Naive thymus-derived CD8-positive, alpha-beta T cell (primary cell): Measurements from ENCODE around the gene AFAP1. TPM values are rescaled to one million over a fixed set of nuclear protein-coding genes. Genes with fewer than 3 reads are reported as not detected.
"Not testable (repeated sequence)": the region's sequence is repeated elsewhere in the genome, so short reads cannot be mapped to it uniquely, and the experiment has no call there.

Experiments used
- ATAC-seq, 2 donors: fragments of 150-1000 bp; cut with Tn5 transposase in 1 of 2; sonication (Bioruptor Pico), chemical (Tn5 transposase) in 1 of 2; 1 replicate in 1 of 2; 2 replicates in 1 of 2; pipeline ENCODE4 v1.10.0; 2021; ENCODE audit warnings: mild to moderate bottlenecking in 2 of 2, moderate library complexity in 2 of 2
- POLR2A ChIA-PET: fragments of 350-600 bp; sonication (Branson Sonifier 250); formaldehyde crosslinking; loops from one replicate; lab custom pipeline; 2021; ENCODE audit warnings: antibody characterized with exemption; lab: Charles Lee
- DNase-seq, 10 donors: peaks; one replicate each; pipeline versions ENCODE4 v3.0.0 to v3.0.0-alpha.2; 2020 to 2022
- H3K27ac Mint-ChIP-seq, 10 donors: one replicate each; pipeline ENCODE4 v1.8.0; 2020 to 2022; ENCODE audit warnings: mild to moderate bottlenecking in 10 of 10, mixed read lengths in 10 of 10, moderate library complexity in 4 of 10, inconsistent platforms in 1 of 10
- H3K27me3 Mint-ChIP-seq, 5 donors: one replicate each; pipeline ENCODE4 v1.8.0; 2021 to 2022; ENCODE audit warnings: mixed read lengths in 5 of 5
- H3K36me3 Mint-ChIP-seq, 3 donors: one replicate each; pipeline ENCODE4 v1.8.0; 2020 to 2022; ENCODE audit warnings: mixed read lengths in 3 of 3, mild to moderate bottlenecking in 2 of 3, inconsistent platforms in 1 of 3
- H3K4me1 Mint-ChIP-seq, 4 donors: one replicate each; pipeline ENCODE4 v1.8.0; 2021 to 2022; ENCODE audit warnings: mixed read lengths in 4 of 4
- H3K4me3 Mint-ChIP-seq, 10 donors: one replicate each; pipeline ENCODE4 v1.8.0; 2020 to 2022; ENCODE audit warnings: mild to moderate bottlenecking in 10 of 10, mixed read lengths in 10 of 10, moderate library complexity in 6 of 10, inconsistent platforms in 1 of 10
- H3K9me3 Mint-ChIP-seq, 9 donors: one replicate each; pipeline ENCODE4 v1.8.0; 2020 to 2022; ENCODE audit warnings: mixed read lengths in 9 of 9, mild to moderate bottlenecking in 3 of 9, inconsistent platforms in 1 of 9, moderate library complexity in 1 of 9
- polyA plus RNA-seq, 3 donors: library from polyadenylated mRNA; unstranded; fragments of 300-500 nt; fragmentation: Illumina TruSeq; gene quantifications; one replicate each; pipeline ENCODE4 v1.2.3, GENCODE V29; 2021
- total RNA-seq, 8 experiments: library from RNA in 2 of 8; stranded (reverse) in 2 of 8; gene quantifications; one replicate each; pipeline ENCODE4 v1.2.3 and lab custom pipeline; 2021 to 2026

AFAP1 gene
- total and polyA plus RNA-seq, 5 experiments from 2014 or later: 0.90 to 7.6 (median 3.3) TPM

GRCh38 chr4:7956270-7956808 lies 16.7 kb upstream of the AFAP1 start:
- Mint-ChIP-seq H3K27ac (no peak overlapping the region), H3K36me3 (peaks cover 0 to 14% (median under 1%) of the 10 kb centered on the region in 3 donors), H3K27me3 (peaks cover 0 to 6% (median 0%) of the 10 kb centered on the region in 5 donors), H3K4me3 (no peak overlapping the region), H3K4me1 (peaks cover 7 to 14% (median 10%) of the 10 kb centered on the region in 4 donors), H3K9me3 (peaks cover 0 to 16% (median 3%) of the 10 kb centered on the region in 9 donors)
- no peak for DNase-seq
- ATAC-seq: no peak
- POLR2A ChIA-PET: no interaction called here

DNA sequence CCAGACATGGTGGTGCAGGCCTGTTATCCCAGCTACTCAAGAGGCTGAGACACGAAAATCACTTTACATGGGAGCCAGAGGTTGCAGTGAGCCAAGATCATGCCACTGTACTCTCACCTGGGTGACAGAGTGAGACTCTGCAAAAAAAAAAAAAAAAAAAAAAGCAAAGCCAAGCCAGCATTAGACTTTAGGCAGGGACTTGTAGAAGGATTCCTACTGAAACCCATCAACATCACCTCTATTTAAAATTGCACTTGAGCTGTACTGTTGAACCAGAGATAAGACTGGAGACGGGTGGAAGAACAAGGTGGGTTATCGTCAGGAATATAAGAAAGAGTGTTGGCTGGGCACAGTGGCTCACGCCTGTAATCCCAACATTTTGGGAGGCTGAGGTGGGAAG lies 15.7 kb upstream of the AFAP1 start:
- H3K36me3 Mint-ChIP-seq: peaks cover 0 to 17% (median 2%) of the 10 kb centered on the region in 3 donors
- peaks cover 0 to 21% (median 4%) of the 10 kb centered on the region in 9 donors for H3K9me3 Mint-ChIP-seq
- ATAC-seq: no peak

GRCh38 chr4:7952615-7953014 lies 13.0 kb upstream of the AFAP1 start:
- DNase-seq: no peak
- peaks cover 0 to 21% (median 4%) of the 10 kb centered on the region in 9 donors for H3K9me3 Mint-ChIP-seq
- no peak for ATAC-seq
- peaks cover 5 to 16% (median 13%) of the 10 kb centered on the region in 4 donors for H3K4me1 Mint-ChIP-seq
- peak overlapping the region in 1 of 10 donors; percentile 21 for H3K27ac Mint-ChIP-seq
- no peak overlapping the region for H3K4me3 Mint-ChIP-seq
- peaks cover 0 to 19% (median 4%) of the 10 kb centered on the region in 5 donors for H3K27me3 Mint-ChIP-seq
- POLR2A ChIA-PET: no interaction called here
- peaks cover 0 to 17% (median 2%) of the 10 kb centered on the region in 3 donors for H3K36me3 Mint-ChIP-seq

More for the DNA sequence above, 15.7 kb upstream of the AFAP1 start:
- no peak for DNase-seq
- Mint-ChIP-seq H3K4me3 (no peak overlapping the region), H3K27ac (no peak overlapping the region), H3K4me1 (peaks cover 0 to 5% (median 2%) of the 10 kb centered on the region in 4 donors), H3K27me3 (peaks cover 0 to 6% (median 0%) of the 10 kb centered on the region in 5 donors)
- POLR2A ChIA-PET: interaction anchor here (0.7 kb wide), 1 partner anchor 1229 kb away, joined by 7 read pairs; no protein-coding TSS in a partner anchor

DNA sequence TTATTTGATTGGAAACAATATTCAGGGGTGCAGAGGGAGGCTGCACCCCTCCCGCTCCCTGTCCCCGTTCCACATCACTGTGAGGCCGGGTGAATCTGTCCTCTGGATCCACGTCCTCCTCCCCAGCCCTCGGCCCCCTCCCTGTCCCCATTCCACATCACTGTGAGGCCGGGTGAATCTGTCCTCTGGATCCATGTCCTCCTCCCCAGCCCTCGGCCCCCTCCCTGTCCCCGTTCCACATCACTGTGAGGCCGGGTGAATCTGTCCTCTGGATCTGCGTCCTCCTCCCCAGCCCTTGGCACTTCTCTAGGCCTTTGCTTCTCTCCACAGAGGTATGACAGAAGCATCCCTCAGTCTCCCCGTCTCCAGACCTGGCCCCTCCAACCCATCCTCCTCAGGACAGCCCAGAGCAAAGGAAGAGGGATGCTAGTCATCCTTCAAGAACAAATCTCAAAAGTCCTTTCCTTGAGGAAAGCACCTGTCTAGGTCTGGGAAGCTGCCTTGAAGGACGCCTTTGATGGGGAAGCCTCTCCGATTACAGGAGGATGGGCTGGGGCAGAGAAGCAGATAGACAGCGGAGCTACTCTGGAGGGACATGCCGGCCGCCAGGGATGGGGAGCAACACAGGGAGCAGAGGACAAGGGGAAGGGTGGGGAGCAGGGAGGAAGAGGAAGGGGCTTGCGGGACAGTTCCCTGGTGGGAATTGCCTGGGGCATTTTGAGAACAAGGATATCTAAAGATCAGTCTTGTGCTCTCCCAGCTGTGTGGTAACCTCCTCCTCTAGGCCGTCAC lies 10.8 kb upstream of the AFAP1 start:
- ATAC-seq: no peak
- H3K9me3 Mint-ChIP-seq: peaks cover 0 to 21% (median 4%) of the 10 kb centered on the region in 9 donors
- no peak overlapping the region for H3K27ac Mint-ChIP-seq
- POLR2A ChIA-PET: no interaction called here
- DNase-seq: no peak
- peaks cover 0 to 25% (median 4%) of the 10 kb centered on the region in 5 donors for H3K27me3 Mint-ChIP-seq
- peaks cover 5 to 16% (median 13%) of the 10 kb centered on the region in 4 donors for H3K4me1 Mint-ChIP-seq
- H3K4me3 Mint-ChIP-seq: no peak overlapping the region
- peaks cover 0 to 17% (median 2%) of the 10 kb centered on the region in 3 donors for H3K36me3 Mint-ChIP-seq

DNA sequence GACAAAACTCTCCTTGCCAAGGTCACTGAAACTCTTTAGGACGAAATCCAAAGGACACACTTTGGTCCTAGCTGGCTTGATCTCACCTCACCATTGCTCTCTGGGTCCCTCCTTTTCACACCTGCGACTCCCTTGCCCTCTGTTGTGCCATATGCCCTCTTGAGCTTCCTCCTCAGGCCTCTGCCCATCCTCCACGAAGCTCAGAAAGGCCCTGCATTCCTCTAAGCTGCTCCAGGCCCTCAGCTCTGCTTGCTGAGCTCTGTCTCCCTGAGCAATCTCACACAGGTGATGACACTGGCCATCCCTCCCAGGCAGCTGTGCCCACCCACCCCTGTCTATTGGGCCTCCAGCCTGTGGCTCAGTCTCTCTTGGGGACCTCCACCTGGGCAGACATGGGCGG lies 10.1 kb upstream of the AFAP1 start:
- peaks cover 0 to 25% (median 4%) of the 10 kb centered on the region in 5 donors for H3K27me3 Mint-ChIP-seq
- peaks cover 5 to 16% (median 13%) of the 10 kb centered on the region in 4 donors for H3K4me1 Mint-ChIP-seq
- peaks cover 0 to 21% (median 4%) of the 10 kb centered on the region in 9 donors for H3K9me3 Mint-ChIP-seq
- DNase-seq (no peak), ATAC-seq (no peak)
- H3K4me3 Mint-ChIP-seq: no peak overlapping the region
- peak overlapping the region in 2 of 10 donors; percentile 1 to 35 for H3K27ac Mint-ChIP-seq
- H3K36me3 Mint-ChIP-seq: peaks cover 0 to 17% (median 2%) of the 10 kb centered on the region in 3 donors
- POLR2A ChIA-PET: no interaction called here

- POLR2A ChIA-PET: interaction anchor here (0.9 to 1.1 kb wide), 2 partner anchors 9 to 84 kb away, joined by 3 to 4 read pairs; partner anchors contain the start of gene AFAP1
- Mint-ChIP-seq H3K27ac (peak overlapping the region in 4 of 10 donors; percentile 4 to 70 (median 21)), H3K36me3 (peaks cover 0 to 16% (median 2%) of the 10 kb centered on the region in 3 donors), H3K4me1 (peaks cover 5 to 16% (median 13%) of the 10 kb centered on the region in 4 donors), H3K9me3 (peaks cover 0 to 19% (median 2%) of the 10 kb centered on the region in 9 donors), H3K27me3 (peaks cover 0 to 25% (median 4%) of the 10 kb centered on the region in 5 donors), H3K4me3 (peak overlapping the region in 2 of 10 donors; percentile 19 to 30)
- DNase-seq (peak in 4 of 10 donors; percentile 11 to 46 (median 34)), ATAC-seq (peak; percentile 82 to 98)
These were observed 8.3 kb upstream of the AFAP1 start for GRCh38 chr4:7947927-7948326.

DNA sequence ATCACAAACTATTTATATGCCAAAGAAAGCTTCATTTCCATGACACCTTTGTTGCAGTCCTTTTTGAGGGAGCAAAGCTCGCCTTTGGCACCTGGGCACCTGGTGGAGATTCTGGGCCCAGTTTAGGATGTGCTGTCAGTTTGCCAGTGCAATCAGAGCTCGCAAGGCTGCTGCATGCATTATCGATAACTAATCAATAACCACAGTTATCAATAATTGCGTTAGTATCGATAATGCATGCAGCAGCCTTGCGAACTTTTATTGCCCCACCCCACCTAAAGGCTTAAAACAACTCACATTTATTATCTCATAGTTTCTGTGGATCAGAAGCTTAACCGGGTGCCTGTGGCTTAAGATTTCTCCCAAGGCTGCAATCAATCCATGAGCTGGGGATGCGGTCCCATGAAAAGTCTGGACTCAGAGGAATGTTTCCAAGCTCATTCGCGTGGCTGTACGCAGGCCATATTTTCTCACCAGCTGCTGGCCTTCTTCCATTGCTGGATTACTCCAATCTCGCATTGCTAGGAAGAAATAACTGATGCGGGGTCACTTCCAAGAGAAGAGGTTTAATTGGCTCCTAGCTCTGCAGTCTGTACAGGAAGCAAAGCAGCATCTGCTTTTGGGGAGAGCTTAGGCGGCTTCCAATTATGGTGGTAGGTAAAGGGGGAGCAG lies 6.2 kb upstream of the AFAP1 start:
- POLR2A ChIA-PET: no interaction called here
- Mint-ChIP-seq H3K36me3 (no peaks in the 10 kb centered on the region), H3K4me1 (peaks cover 6 to 16% (median 14%) of the 10 kb centered on the region in 4 donors), H3K4me3 (no peak overlapping the region), H3K27me3 (peaks cover 0 to 25% (median 4%) of the 10 kb centered on the region in 5 donors), H3K27ac (peak overlapping the region in 1 of 10 donors; percentile 50), H3K9me3 (peaks cover 0 to 4% (median 0%) of the 10 kb centered on the region in 9 donors)
- DNase-seq (no peak), ATAC-seq (no peak)

DNA sequence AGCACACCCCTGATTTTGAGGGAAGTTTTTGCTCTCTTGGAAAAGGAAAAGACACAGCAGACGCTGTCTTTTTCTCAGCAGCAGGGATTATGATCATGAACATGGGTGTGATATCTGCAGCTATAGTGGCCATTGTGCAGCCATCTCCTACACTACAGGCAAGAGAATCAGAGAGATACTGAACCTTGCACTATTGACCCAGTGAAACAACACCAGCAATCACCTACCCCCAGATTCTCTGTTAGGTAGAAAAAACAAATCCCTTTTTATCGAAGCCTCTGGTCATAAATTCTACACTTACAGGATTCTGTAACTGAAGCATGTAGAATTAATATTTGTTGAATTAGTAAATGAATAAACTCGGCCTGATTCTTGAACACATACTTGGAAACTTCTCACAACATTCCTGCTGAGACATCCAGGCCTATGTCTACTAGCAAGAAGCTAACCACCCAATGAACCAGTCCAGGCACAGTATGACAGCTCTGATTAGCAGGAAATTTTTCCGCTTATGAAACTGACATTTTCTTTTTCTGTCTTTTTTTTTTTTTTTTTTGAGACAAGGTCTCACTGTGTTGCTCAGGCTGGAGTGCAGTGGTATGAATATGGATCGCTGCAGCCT lies 5.0 kb upstream of the AFAP1 start:
- H3K36me3 Mint-ChIP-seq: no peaks in the 10 kb centered on the region
- peaks cover 0 to 25% (median 0%) of the 10 kb centered on the region in 5 donors for H3K27me3 Mint-ChIP-seq
- H3K4me3 Mint-ChIP-seq: no peak overlapping the region
- no peak for DNase-seq
- POLR2A ChIA-PET: interaction anchor here (0.6 kb wide), 1 partner anchor 15 kb away, joined by 3 read pairs; no protein-coding TSS in a partner anchor
- H3K9me3 Mint-ChIP-seq: no peaks in the 10 kb centered on the region
- peak overlapping the region in 1 of 10 donors; percentile 31 for H3K27ac Mint-ChIP-seq
- peaks cover 7 to 19% (median 14%) of the 10 kb centered on the region in 4 donors for H3K4me1 Mint-ChIP-seq
- no peak for ATAC-seq

GRCh38 chr4:7943688-7944087 lies 4.0 kb upstream of the AFAP1 start:
- H3K36me3 Mint-ChIP-seq, POLR2A ChIA-PET, H3K27ac Mint-ChIP-seq, H3K4me3 Mint-ChIP-seq, H3K9me3 Mint-ChIP-seq, H3K4me1 Mint-ChIP-seq, DNase-seq, ATAC-seq: not testable (repeated sequence)
- H3K27me3 Mint-ChIP-seq: peaks cover 0 to 16% (median 0%) of the 10 kb centered on the region in 5 donors

DNA sequence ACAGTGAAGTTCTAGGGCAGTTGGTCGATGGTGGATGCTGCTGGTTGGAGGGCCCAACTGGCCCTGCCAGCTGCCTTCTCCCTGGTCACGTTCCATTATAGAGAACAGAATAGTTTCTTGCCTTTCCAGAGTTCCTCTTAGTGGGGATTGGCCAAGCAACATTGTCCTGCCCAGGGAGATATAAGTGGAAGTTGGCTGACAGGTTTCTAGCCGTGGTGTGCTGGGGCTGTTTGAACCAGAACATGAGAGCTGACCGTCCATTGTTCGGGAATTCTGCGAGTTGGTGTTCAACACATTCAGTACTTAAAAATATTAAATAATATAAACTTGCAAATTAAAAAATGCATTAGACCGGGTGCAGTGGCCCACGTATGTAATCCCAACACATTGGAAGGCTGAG lies 3.5 kb upstream of the AFAP1 start:
- POLR2A ChIA-PET: no interaction called here
- Mint-ChIP-seq H3K4me3 (no peak overlapping the region), H3K9me3 (no peaks in the 10 kb centered on the region), H3K27ac (no peak overlapping the region), H3K27me3 (peaks cover 0 to 17% (median 0%) of the 10 kb centered on the region in 5 donors), H3K4me1 (peaks cover 9 to 11% (median 10%) of the 10 kb centered on the region in 4 donors), H3K36me3 (no peaks in the 10 kb centered on the region)
- DNase-seq (no peak), ATAC-seq (no peak)

DNA sequence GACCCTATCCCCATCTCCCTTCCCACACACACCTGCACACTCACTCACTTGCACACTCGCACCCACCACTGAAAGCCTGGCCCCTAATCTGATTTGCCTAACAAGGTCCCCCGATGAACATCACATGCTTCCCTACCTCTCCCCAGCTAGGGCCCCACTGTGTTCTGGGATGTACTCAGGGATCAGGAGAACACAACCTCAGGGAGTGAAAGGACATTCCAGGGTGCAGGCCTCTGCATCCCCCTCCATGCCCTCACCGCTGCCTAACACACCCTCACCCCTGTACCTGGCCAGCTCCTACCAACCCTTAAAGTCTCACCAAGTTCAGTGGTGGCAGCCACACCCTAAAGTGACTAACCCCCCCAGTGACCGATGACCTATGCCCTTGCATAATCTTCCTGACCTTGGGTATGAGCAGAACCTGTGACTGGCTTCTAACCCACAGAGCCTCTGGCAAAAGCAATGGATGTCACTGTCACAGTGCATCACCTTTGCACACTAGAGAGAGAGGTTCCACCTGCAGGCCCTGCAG lies 2.4 kb upstream of the AFAP1 start:
- peaks cover 11 to 19% (median 13%) of the 10 kb centered on the region in 4 donors for H3K4me1 Mint-ChIP-seq
- peak overlapping the region in 1 of 10 donors; percentile 43 for H3K27ac Mint-ChIP-seq
- no peaks in the 10 kb centered on the region for H3K9me3 Mint-ChIP-seq
- POLR2A ChIA-PET: no interaction called here
- peak overlapping the region in 1 of 10 donors; percentile 56 for H3K4me3 Mint-ChIP-seq
- DNase-seq: no peak
- no peaks in the 10 kb centered on the region for H3K36me3 Mint-ChIP-seq
- ATAC-seq: no peak
- H3K27me3 Mint-ChIP-seq: peaks cover 0 to 24% (median 0%) of the 10 kb centered on the region in 5 donors
